Activated T-cell treated with anti-CD3 and anti-CD28 coated beads for 48 hours (primary cell): ENCODE results near the gene KCTD13.
A peak's percentile ranks its signal among the peaks of the same experiment; 100 is the strongest.
"Not testable (repeated sequence)": the region's sequence is repeated elsewhere in the genome, so short reads cannot be mapped to it uniquely, and the experiment has no call there.

ENCODE experiments used
- DNase-seq: peaks from one replicate; pipeline ENCODE4 v3.0.0-alpha.2; 2020; ENCODE audit warnings: low read depth

The KCTD13 gene

DNA sequence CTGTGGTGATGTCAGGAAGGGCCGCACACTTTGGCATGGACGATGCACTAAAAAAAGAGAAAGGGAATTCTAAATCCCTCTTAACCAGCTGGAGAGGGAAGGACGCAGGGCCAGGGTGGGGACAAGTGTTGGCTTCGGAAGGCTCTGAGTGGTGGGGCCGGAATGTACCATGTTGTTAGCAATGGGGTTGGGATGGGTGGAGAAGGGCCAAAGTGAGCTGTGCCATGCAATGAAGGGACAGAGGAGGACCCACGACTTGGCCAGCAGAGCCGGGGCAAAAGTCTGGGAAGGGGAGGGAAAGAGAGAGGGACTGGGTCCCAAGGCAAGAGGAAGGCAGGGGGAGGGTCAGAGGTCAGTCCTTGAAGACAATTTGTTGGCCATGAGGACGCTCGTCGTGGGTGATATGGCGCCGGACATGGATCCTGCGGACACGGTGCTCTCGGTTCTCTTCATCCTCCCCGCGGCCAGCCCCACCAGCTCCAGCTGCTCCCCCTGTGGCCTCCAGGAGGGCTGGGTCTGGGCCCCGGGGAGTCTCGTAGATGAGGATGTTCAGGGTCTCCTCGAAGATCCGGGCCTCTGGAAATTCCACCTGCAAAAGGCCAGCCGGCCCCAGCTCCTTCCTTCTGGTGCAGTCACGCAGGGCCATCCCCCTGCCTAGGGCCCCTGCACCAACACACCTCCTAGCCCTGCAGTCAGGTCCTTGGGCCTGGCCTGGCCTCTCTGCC, 19.3 kb downstream of the KCTD13 start:
- DNase-seq, result no peak

DNA sequence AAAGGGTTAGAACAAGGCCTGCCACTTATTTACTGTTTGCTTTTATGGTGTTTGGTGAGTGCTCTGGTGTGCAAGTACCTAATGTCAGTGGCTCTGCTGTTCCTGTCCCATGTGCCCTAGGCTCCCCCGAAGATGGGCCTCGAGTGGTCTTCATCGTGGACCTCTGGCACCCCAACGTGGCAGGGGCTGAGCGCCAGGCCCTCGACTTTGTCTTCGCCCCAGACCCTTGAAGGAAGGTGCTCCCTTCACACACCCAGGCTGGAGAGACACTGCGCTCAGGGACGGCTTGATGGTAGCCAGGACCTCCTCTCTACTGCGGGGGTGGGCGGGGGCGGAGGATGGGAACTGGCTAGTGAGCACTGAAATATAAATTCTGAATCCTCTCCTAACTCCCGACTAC, 20.4 kb downstream of the KCTD13 start:
- DNase-seq, result no peak

DNA sequence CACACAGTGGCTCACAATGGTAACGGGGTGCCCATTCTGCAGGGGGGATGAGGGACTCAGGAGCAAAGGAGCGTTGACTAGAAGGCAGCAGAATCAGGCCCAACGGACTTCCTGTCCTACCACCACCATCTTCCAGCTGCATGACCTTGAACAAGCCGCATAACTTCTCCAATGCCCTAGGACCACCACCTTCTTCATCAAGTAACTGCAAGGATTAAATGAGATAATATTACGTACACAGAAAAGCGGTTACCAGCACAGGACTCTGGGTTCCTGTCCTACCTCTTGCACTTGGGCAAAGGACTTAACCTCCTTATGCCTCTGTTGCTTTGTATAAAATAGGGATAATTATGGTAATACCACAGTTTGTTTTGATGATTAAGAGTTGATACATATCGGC, 21.1 kb downstream of the KCTD13 start:
- DNase-seq, result no peak

DNA sequence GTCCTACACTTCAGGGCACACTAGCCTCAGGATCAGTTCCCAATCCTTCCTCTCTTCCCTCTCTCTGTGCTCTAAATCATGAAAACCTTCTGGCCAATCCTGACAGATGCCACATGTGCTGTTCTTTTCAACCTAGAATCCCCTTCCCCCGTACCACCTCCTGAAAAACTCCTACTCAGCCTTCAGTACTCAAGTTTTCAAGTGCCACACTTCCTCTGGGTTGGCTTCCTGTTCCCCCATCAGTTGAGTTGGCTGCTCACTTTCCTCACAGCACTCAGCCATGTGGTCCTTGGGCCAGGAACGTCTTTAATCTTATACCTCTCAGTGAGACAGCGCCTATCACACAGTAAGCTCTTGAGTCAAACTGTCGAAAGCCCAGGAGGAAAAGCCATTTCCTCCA, 22.4 kb downstream of the KCTD13 start:
- DNase-seq, result no peak

DNA sequence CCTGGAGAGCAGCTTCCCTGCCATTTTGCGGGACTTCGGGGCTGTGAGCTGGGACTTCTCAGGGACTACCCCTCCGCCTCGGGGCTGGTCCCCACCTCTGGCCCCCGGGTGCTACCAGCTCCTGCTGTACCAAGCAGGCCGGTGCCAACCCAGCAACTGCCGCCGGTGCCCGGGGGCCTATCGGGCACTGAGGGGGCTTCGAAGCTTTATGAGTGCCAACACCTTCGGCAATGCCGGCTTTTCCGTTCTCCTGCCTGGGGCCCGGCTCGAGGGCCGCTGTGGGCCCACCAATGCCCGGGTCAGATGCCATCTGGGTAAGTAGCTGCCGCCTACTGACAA, 24.4 kb downstream of the KCTD13 start:
- DNase-seq, result no peak

DNA sequence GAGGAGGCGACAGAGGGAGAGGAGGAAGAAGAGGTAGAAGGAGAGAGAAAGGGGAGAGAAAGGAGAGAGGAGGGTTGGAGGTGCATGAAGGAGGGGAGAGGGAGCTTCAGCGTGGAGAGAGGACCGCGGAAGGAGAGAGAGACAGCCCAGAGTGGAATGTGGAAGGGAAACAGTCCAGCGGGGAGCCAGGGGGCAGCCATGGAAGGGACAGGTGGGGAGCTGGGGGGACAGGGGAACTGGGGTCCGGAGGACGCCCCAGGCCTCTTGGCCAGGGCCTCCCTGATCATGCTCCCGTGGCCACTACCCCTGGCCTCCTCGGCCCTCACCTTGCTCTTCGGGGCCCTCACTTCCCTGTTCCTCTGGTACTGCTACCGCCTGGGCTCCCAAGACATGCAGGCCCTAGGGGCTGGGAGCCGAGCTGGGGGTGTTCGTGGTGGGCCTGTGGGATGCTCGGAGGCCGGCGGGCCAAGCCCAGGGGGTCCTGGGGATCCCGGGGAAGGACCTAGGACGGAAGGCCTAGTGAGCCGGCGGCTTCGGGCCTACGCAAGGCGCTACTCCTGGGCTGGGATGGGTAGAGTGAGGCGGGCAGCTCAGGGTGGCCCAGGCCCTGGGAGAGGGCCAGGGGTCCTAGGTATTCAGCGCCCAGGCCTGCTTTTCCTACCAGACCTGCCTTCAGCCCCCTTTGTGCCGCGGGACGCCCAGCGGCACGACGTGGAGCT, 25.0 kb downstream of the KCTD13 start:
- DNase-seq, result no peak

DNA sequence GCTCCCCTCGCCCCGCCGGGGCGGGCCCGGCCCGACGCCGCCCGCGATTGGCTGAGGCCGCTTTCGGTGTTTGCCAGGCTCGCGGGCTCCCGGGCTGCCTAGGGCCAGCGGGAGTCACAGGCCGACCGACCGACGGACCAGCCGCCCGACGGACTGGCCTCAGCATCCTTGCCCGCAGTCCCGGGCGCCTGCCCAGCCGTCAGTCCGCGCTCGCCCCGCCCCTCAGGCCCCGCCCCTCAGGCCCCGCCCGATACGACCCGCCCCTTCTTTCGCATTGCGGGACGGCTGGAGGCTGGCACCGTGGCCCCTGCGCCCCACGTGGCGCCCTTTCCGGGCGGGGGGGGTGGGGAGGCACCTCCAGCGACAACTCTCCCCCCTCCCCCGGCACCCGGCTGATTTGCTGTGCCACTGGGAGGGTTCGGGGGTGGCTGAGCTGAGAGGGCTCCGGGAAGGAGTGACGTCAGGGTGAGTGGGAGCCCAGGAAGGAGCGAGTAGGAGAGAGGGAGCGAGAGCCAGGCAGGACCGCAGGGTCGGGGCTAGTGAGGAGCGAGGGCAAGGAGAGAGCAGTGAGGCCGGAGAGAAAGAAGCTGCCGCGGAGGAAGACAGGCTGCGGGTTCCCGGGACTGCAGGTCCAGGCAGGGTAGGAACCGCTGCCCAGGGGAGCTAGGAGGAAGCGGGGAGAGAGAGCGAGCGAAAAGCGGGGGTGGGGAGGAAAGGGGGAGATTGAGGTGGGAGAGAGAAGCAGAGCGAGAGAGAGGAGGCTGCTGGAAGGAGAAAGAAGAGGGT, 25.7 kb downstream of the KCTD13 start, which contains the start of gene ASPHD1:
ASPHD1 (plus strand) TSS at position 387 of the 786 bp plus-strand sequence. CDS start 484 bp downstream, outside the sequence.
- peak; percentile 74 for DNase-seq

DNA sequence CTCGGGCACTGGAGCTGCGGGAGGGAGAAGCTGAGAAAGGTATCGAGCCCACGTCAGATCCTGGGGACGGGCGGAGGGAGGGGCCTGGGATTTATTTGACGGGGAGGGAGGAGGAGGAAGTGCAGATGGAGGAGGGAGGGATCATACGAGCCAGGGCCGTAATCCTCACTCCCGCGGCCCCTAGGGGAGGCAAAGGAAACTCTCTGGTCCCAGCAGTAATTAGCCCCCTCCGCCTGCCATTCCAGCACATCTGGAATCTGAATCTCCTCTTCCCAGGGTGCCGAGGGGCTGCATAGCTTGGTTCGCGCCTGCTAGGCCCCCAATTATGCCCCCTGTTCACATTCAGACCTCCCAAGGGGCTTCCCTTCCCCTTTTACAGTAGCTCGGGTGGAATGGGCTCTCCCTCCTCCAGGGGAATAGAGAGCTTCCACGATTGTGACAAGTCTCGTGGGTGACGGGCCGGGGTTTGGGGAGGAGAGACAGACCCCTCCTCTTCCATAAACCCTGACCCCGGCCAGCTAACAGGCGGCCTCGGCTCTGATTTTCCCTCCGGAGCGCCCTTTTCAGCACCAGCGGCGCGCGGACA, 26.4 kb downstream of the KCTD13 start, which contains the start of gene SEZ6L2:
SEZ6L2 (minus strand) TSS at position 35 of the 586 bp plus-strand sequence. CDS start 531 bp downstream, outside the sequence.
- peak; percentile 16 for DNase-seq

DNA sequence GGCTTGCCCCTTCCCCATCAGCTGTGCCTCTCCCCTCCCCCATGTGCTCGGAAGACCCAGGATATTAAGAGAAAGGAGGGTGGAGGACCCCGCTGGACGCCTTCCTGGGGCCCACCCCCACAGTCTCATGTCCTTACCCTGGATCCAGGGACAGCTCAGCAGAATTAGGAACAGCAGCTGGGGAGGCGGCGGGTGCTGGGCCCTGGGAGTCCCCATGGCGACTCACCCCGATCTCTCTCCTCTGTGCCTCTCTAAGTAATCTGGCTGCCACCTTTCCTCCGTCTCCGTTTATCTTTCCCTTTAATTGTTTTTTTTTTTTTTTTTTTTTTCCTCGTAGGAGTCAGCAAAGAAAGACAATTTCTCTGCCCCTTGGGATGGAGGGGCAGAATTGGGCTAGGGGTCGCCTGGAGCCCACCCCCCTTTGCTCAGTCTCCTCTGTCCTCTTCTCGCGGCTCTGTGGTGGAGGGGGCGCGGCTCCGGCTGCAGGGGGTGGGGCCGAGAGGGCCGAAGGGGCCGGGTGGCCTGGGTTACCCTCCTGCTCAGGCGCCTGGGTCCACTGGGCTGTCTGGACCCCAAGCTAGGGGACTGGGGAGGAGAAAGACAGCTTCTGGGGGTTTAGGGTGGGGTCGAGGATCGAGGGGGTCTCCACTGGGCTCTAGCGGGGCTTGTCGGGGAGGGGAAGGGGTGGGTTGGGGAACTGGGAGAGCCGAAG, 27.1 kb downstream of the KCTD13 start:
- DNase-seq, result no peak

DNA sequence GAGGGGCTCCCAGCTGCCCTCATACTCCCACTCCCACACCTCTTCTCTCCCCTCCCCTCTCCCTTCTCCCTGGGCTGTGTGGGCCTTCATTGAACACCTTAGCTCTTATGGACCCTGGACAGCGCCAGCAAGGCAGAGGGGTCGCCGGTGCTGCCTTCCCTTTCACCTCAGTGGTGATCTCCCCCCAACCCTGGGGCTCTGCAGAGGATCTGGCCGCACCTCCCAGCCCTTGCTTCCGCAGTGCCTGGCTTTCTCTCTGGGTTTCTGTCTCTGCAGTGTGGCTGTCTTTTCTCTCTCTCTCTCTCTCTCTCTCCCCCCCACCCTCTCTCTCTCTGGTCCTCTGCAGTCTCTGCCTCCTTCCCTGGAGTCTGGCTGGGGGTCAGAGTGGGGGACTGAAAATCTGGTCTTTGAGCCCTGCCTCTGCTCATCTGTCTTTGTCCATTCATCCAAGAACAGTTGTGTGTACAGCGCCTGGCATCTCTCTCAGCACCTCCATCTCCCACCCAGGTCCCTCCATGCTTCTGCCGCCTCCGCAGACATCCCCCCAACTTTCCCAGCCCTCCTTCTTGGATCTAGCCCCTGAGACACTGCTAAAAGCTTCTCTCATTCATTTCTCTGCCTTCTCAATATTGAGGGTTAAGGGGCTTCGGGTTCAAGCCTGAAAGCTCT, 27.8 kb downstream of the KCTD13 start:
- DNase-seq, result no peak

DNA sequence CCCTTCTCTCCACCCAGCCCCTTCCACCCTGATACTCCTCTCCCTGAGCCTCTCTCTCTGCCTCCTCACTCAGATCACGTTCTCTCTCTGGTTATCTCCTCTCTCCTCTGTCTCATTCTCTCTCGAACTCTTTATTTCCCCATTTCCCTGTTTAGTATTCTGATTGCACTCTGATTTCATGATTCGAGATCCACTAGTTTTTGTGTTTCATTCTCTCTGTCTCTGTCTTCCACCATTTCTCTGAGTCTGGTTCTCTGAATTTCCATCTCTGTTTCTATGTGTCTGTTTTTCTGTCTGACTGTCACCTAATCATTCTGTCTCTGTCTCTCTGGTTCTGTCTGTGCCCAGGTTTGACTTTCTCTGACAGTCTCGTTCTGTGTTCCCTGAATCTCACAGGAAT, 28.7 kb downstream of the KCTD13 start:
- no peak for DNase-seq

DNA sequence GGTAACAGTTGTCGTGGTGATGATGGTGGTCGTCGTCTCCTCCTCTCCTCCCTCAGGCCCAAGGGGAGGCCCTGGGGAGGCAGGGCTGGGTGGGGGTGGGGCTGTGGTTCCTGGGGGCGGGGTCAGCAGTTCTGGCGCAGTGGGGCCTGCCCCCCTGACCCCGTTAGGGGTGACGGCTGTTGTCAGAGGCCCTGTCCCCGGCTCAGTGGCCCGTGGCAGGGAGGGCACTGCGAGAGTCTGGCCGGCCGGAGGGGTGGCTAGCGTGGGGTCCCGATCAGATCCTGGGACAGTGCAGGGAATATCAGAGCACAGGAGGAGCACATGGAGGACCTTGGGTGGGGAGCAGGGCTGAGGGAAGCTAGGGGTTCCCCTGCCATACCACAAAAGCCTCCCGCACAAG, 29.2 kb downstream of the KCTD13 start:
- no peak for DNase-seq

DNA sequence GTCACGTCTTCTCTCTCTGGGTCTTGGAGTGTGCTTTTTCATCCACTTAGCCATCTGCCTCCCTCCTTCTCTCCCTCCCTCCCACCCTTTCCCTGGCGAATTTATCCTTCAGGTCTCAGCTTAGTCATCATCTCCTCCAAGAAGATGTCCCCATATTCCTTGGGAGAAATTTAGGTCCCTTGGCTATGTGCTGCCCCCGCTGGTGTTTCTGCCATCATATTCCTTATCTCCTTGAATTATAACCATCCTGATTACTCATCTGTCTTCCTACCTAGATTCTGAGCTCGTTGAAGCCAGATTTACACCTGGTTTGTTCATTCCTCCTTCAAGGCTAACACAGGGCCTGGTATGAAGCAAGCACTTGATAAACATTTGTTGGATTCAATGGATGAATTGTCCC, 31.7 kb downstream of the KCTD13 start:
- DNase-seq, result no peak

DNA sequence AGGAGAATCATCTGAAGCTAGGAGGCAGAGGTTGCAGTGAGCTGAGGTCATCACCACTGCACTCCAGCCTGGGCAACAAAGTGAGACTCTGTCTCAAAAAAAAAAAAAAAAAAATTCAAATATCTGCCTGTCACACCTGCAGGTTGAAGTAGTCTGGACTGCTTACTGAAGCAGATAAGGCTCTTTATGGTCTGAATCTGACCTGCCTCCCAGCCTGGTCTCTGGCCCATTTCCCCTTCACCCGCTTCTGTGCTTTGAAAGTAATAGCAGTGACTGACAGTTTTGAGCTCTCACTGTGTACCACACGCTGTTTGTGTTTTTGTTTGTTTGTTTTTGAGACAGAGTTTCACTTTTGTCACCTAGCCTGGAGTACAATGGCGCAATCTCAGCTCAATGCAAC, 32.5 kb downstream of the KCTD13 start:
- no peak for DNase-seq

DNA sequence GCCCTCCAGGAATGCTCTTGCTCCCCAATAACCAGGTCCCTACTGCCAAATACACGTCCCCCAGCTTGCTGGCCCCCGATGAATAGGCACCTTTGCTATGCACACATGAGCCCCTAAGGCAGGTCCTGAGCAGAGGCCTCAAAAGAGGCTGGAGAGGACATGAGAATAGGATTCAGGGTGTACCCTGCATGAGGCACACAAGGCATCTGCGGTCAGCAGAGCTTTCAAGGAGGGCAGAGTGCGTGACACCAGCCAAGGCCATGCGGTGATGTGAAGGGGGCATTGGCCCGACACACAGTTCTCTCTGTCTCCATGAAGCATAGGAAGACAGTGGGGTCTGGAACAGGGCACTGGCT, 33.6 kb downstream of the KCTD13 start:
- DNase-seq, result no peak

DNA sequence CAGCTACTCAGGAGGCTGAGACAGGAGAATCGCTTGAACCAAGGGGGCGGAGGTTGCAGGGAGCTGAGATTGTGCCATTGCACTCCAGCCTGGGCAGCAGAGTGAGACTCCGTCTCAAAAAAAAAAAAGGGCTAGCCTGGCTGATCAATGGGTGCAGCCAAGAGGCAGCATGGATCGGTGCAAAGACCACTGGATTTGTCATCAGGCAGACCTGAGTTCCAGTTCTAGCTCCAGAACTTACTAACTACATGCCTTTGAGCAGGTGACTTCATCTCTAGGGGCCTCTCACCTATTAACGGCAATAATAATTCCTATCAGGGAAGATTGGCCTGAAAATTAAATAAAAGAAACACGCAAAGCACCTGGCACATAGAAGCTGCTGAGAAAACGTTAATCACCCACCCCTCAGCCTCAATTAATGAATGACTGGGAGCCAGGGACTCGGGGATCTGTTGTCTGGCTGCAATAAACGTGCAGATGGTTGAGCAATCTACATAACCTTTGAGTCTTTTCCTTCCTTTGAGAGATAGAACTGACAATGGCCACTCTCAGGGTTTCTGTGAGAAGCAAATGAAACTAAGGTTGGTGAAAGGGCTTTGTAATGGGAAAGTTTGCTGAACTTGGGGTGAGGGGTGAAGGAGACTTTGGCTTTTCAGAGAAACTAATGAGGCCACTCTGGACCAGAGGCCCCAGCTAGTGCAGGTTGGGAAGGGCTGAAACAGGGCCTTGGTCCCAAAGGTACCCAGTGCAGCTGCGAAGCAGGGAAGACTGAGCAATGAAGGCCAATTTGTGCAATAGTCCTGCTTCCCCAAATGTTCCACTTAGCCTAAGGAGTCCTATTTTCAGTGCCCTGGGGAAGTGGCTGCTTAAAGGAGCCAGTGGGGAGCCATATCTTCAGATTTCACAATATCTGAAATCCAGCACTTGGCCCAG, 34.2 kb downstream of the KCTD13 start:
- no peak for DNase-seq

DNA sequence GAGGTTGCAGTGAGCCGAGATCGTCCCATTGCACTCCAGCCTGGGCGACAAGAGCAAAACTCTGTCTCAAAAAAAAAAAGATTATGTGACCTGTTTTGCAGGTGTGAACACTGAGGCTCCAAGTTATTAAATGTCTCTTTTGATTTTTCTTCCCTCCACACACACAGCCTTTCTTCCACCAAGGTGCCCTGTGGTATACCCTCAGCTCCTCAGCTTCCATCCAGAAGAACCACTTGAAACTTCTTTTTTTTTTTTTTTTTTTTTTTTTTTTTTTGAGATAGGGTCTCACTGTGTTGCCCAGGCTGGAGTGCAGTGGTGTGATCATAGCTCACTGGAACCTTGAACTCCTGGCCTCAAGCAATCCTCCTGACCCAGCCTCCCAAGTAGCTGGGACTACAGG, 36.7 kb downstream of the KCTD13 start:
- DNase-seq, result not testable (repeated sequence)

DNA sequence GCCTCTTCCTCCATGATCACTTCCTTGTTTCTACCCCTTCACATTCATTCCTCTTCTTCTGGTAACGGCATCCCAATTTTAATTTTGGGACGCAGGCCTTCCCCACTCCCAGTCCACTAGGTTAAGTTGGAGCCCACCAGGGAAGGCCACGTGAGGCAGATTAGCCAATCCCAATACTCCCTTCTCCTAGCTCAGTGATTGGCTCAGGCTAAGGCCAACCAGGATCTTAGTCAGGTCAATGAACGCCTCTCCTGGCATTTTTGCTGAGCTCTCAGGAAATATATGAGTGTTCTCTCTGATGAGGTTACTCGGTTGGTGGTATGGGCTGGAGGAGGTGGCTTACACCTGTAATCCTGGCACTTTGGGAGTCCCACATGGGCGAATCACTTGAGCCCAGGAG, 42.0 kb downstream of the KCTD13 start:
- no peak for DNase-seq

DNA sequence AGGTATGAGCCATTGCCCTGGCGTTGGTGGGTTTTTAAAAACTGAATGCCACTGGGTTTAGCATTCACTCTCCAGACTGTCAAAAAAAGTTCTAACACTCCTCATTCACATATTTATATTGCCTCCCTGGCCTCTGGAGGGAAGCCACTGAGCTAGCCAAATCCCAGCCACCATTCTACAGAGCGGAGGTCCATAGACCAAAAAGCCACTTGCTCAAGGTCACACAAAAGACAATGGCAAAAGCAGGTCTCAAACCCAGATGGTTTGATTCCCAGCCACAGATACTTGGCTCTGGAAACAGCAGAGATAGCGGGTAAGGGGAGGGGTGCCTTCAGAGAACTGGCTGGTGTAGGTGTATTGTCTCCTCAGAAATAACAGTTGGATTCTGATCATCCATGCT, 45.0 kb downstream of the KCTD13 start:
- no peak for DNase-seq

DNA sequence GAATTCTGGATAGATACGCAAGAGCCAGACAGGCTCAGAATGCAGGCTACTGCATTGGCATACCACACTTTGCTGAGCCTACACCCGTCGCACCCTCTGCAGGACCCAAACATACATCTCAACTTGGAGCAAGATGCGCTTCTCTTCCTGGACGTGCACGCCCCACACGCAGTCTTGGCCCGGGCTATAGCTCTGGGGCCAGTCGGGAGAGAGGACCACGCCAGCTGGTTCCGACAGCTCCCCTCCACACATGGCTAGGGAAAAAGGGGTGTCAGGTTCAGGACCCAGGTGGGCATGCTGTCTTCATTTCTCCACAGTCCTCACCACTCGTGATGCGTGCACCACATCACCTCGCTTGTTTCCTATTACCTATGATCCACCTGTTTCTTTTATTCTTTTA, 47.9 kb downstream of the KCTD13 start:
- DNase-seq, result no peak
